MCF 10A (cell line): ENCODE measurements around the gene SYPL2. TPM values are rescaled to one million over a fixed set of nuclear protein-coding genes. Genes with fewer than 3 reads are reported as not detected.

Experiments
- BruUV-seq: library from RNA; stranded (reverse); fragments of 400-500 nt; replicated peaks from 2 replicates; lab custom pipeline; 2021; lab: Mats Ljungman, UMichigan
- CTCF ChIA-PET: fragments of 300-600 bp; sonication (Branson Sonifier 250); formaldehyde crosslinking; extraction: SDS; loops from one replicate; lab custom pipeline; 2021; ENCODE audit warnings: antibody characterized with exemption, inconsistent platforms; lab: Yijun Ruan, JAX
- POLR2A ChIA-PET: fragments of 300-600, 350-650 bp; sonication (Branson Sonifier 250); formaldehyde crosslinking; extraction: SDS; loops from one replicate; lab custom pipeline; 2020; ENCODE audit warnings: antibody characterized with exemption, inconsistent platforms; lab: Yijun Ruan, JAX
- DNase-seq: peaks from one replicate; pipeline ENCODE4 v3.0.0-alpha.2; 2018; ENCODE audit not compliant: unreplicated experiment
- H3K27ac Mint-ChIP-seq: one replicate; pipeline ENCODE4 v1.8.0; 2022; ENCODE audit warnings: mild to moderate bottlenecking, low read depth, mixed read lengths; ENCODE audit not compliant: unreplicated experiment
- H3K27me3 Mint-ChIP-seq: one replicate; pipeline ENCODE4 v1.8.0; 2022; ENCODE audit warnings: mixed read lengths; ENCODE audit not compliant: insufficient read depth, unreplicated experiment
- H3K36me3 Mint-ChIP-seq: one replicate; pipeline ENCODE4 v1.8.0; 2022; ENCODE audit warnings: mild to moderate bottlenecking, moderate library complexity, mixed read lengths; ENCODE audit not compliant: insufficient read depth, unreplicated experiment
- H3K4me1 Mint-ChIP-seq: one replicate; pipeline ENCODE4 v1.8.0; 2022; ENCODE audit warnings: mixed read lengths; ENCODE audit not compliant: insufficient read depth, unreplicated experiment
- H3K4me3 Mint-ChIP-seq: one replicate; pipeline ENCODE4 v1.8.0; 2022; ENCODE audit warnings: mild to moderate bottlenecking, moderate library complexity, mixed read lengths; ENCODE audit not compliant: unreplicated experiment
- H3K9me3 Mint-ChIP-seq: one replicate; pipeline ENCODE4 v1.8.0; 2022; ENCODE audit warnings: mixed read lengths; ENCODE audit not compliant: unreplicated experiment
- CTCF ChIP-seq: fragments of 200-600 bp; IDR thresholded peaks from one replicate; pipeline ENCODE4 v1.8.0; 2022; ENCODE audit warnings: antibody characterized with exemption, mild to moderate bottlenecking; ENCODE audit not compliant: unreplicated experiment
- intact Hi-C: fragments of 100-400 bp; cut with micrococcal nuclease; formaldehyde crosslinking; loops from 2 replicates; pipeline ENCODE4 v1.14.1; 2022
- total RNA-seq: library from RNA; stranded (reverse); gene quantifications from 2 replicates; pipeline ENCODE4 v1.2.3, GENCODE V29; 2022

The SYPL2 gene
- total RNA-seq, 1 experiment from 2014 or later: not detected

- ChIA-PET CTCF (interaction anchor here (0.6 to 2.1 kb wide), 4 partner anchors 33 to 298 kb away, joined by 3 to 6 read pairs (median 4); partner anchors contain the start of gene CYB561D1), POLR2A (interaction anchor here (0.6 kb wide), 1 partner anchor 77 kb away, joined by 3 read pairs; no protein-coding TSS in a partner anchor)
- Mint-ChIP-seq H3K27me3 (peaks cover 73% of the 10 kb centered on the region), H3K9me3 (no peaks in the 10 kb centered on the region), H3K27ac (no peak overlapping the region), H3K36me3 (no peaks in the 10 kb centered on the region), H3K4me1 (no peaks in the 10 kb centered on the region), H3K4me3 (no peak overlapping the region)
- intact Hi-C loops: no loop called here
- TF ChIP-seq CTCF: no peak
- DNase-seq: no peak
- BruUV-seq: no TSS peak
Observed at GRCh38 chr1:109457819-109458218, 8.5 kb upstream of the SYPL2 start.

GRCh38 chr1:109466125-109466451 is 258 bp upstream of the SYPL2 start:
- Mint-ChIP-seq H3K4me3 (no peak overlapping the region), H3K27me3 (peaks cover 95% of the 10 kb centered on the region)
- POLR2A ChIA-PET: no interaction called here

GRCh38 chr1:109467301-109467777 is 993 bp downstream of the SYPL2 start:
- Mint-ChIP-seq H3K27me3 (peaks cover 95% of the 10 kb centered on the region), H3K27ac (no peak overlapping the region), H3K4me1 (no peaks in the 10 kb centered on the region), H3K4me3 (no peak overlapping the region), H3K9me3 (no peaks in the 10 kb centered on the region), H3K36me3 (no peaks in the 10 kb centered on the region)
- TF ChIP-seq CTCF: no peak
- BruUV-seq: no TSS peak
- ChIA-PET POLR2A (no interaction called here), CTCF (interaction anchor here (2.5 kb wide), 1 partner anchor 65 kb away, joined by 8 read pairs; no protein-coding TSS in a partner anchor)
- DNase-seq: no peak
- intact Hi-C loops: no loop called here

More at GRCh38 chr1:109466125-109466451, 258 bp upstream of the SYPL2 start:
- no peak overlapping the region for H3K27ac Mint-ChIP-seq
- H3K9me3 Mint-ChIP-seq: no peaks in the 10 kb centered on the region
- no peak for TF ChIP-seq CTCF
- H3K4me1 Mint-ChIP-seq: no peaks in the 10 kb centered on the region
- CTCF ChIA-PET: interaction anchor here (0.9 kb wide), 1 partner anchor 16 kb away, joined by 6 read pairs; no protein-coding TSS in a partner anchor
- no TSS peak for BruUV-seq
- H3K36me3 Mint-ChIP-seq: no peaks in the 10 kb centered on the region
- DNase-seq: no peak
- intact Hi-C loops: no loop called here

DNA sequence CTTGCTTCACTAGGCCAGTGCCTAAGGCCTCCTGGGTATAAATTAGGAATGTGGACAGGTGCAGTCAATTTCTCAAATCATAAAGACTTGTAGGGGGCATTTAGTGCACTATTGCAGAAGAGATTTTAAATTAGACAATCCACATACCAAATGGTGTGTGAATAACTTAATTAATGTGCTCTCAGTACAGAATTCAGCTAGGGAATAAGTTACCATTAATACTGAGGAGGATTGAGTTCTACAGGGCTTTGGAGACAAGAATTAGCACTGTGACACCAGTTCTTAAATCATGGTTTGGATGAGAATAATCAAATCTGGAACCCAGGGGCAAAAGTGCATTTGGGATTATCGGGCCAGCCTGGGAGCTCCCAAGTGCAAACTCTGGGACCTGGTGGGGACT is 1.7 kb downstream of the SYPL2 start:
- POLR2A ChIA-PET: interaction anchor here (0.5 to 1.5 kb wide), 2 partner anchors 13 to 16 kb away, joined by 3 to 5 read pairs; no protein-coding TSS in a partner anchor
- DNase-seq: no peak
- intact Hi-C loops: no loop called here
- Mint-ChIP-seq H3K27me3 (peaks cover 95% of the 10 kb centered on the region), H3K27ac (no peak overlapping the region), H3K4me1 (no peaks in the 10 kb centered on the region), H3K9me3 (no peaks in the 10 kb centered on the region), H3K36me3 (no peaks in the 10 kb centered on the region), H3K4me3 (no peak overlapping the region)
- CTCF ChIA-PET: interaction anchor here (1.3 to 2.5 kb wide), 2 partner anchors 22 to 64 kb away, joined by 3 to 8 read pairs; no protein-coding TSS in a partner anchor
- no peak for TF ChIP-seq CTCF
- no TSS peak for BruUV-seq
